Type B pancreatic cell (in vitro differentiated cells): ENCODE data around the gene ZFAND2B. TPM values are rescaled to one million over a fixed set of nuclear protein-coding genes. Genes with fewer than 3 reads are reported as not detected.
"Not testable (repeated sequence)": the region's sequence is repeated elsewhere in the genome, so short reads cannot be mapped to it uniquely, and the experiment has no call there.

ENCODE experiments used
- DNase-seq: peaks from one replicate; pipeline ENCODE4 v3.0.0; 2021; ENCODE audit warnings: mixed read lengths; ENCODE audit not compliant: unreplicated experiment; ENCODE audit errors: extremely low spot score
- H3K27ac Mint-ChIP-seq: 2 replicates; pipeline ENCODE4 v1.8.0; 2021; ENCODE audit warnings: mild to moderate bottlenecking, mixed read lengths
- H3K27me3 Mint-ChIP-seq: 2 replicates; pipeline ENCODE4 v1.8.0; 2021; ENCODE audit warnings: mixed read lengths
- H3K36me3 Mint-ChIP-seq: 2 replicates; pipeline ENCODE4 v1.8.0; 2021; ENCODE audit warnings: mixed read lengths
- H3K4me1 Mint-ChIP-seq: one replicate; pipeline ENCODE4 v1.8.0; 2021; ENCODE audit warnings: mixed read lengths; ENCODE audit not compliant: unreplicated experiment
- H3K4me3 Mint-ChIP-seq: 2 replicates; pipeline ENCODE4 v1.8.0; 2021; ENCODE audit warnings: mild to moderate bottlenecking, mixed read lengths
- H3K9me3 Mint-ChIP-seq: 2 replicates; pipeline ENCODE4 v1.8.0; 2021; ENCODE audit warnings: mixed read lengths
- total RNA-seq: library from RNA; stranded (reverse); gene quantifications from 2 replicates; pipeline ENCODE4 v1.2.1, GENCODE V29; 2021; ENCODE audit warnings: low replicate concordance
- TF ChIP-seq, protein P1 (sequence below): fragments of 200-600 bp; sonication (generic); conservative IDR thresholded peaks from 2 replicates; pipeline ENCODE4 v1.5.0; 2021; ENCODE audit warnings: antibody characterized with exemption, mild to moderate bottlenecking

ZFAND2B gene
- total RNA-seq, 1 donor from 2014 or later, result 25.9 TPM

DNA sequence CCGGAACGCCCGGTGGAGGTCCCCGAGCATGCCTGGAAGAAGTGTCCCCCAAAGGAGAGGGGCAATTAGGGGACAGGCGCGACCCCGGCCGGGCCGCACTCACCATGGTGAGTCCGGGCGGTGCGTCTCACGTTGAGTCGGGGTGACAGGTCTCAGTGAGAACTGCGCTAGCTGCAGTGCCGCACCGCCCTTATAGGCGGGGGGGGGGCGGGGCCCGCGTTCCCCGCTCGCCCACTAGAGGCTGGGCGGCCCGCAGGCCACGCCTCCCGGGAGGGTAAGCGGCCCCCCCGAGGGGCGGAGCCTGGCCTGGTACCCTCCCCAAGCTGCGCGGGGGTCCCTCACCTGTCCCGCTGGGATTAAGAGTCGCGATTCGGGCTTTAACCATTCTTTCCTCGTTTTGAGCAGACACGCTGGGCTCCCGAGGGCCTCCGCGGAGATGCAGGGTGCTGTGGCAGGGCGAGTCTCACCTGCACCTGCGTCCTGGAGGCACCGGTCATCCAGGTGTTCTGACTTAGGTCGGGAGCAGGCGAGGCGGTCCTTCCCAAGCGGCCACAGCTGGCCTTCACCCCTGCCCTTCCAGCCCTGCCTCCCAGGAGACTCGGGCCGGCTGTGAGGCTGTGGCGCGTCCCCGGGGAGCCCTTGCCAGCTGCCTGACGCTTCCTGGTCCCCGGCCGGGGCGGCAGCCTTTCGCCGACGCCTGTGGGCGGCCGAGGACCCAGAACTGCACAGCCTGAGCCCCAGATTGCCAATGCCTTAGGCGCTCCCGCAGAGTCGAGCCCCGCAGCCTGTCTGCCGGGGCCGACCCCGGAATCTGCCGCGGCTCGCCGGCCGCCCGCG is 47.4 kb downstream of the ZFAND2B start, which contains the start of gene TUBA4A:
TSS of gene TUBA4A (minus strand) at position 166 of the 837 bp plus-strand sequence. CDS start at position 106, 60 bp downstream.
- no peaks in the 10 kb centered on the region for H3K36me3 Mint-ChIP-seq
- TF ChIP-seq, protein P1, sequence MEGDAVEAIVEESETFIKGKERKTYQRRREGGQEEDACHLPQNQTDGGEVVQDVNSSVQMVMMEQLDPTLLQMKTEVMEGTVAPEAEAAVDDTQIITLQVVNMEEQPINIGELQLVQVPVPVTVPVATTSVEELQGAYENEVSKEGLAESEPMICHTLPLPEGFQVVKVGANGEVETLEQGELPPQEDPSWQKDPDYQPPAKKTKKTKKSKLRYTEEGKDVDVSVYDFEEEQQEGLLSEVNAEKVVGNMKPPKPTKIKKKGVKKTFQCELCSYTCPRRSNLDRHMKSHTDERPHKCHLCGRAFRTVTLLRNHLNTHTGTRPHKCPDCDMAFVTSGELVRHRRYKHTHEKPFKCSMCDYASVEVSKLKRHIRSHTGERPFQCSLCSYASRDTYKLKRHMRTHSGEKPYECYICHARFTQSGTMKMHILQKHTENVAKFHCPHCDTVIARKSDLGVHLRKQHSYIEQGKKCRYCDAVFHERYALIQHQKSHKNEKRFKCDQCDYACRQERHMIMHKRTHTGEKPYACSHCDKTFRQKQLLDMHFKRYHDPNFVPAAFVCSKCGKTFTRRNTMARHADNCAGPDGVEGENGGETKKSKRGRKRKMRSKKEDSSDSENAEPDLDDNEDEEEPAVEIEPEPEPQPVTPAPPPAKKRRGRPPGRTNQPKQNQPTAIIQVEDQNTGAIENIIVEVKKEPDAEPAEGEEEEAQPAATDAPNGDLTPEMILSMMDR, result no peak
- no peak for DNase-seq
- peak within 1 kb of the TSS; percentile 84 for H3K4me3 Mint-ChIP-seq
- peaks cover 9% of the 10 kb centered on the region for H3K4me1 Mint-ChIP-seq
- no peaks in the 10 kb centered on the region for H3K9me3 Mint-ChIP-seq
- peak within 1 kb of the TSS; percentile 64 for H3K27ac Mint-ChIP-seq
- H3K27me3 Mint-ChIP-seq, result peaks cover 61% of the 10 kb centered on the region

GRCh38 chr2:219254590-219255201 is 48.1 kb downstream of the ZFAND2B start:
- TF ChIP-seq, protein P1, result no peak
- Mint-ChIP-seq H3K4me3 (peak overlapping the region; percentile 64), H3K36me3 (no peaks in the 10 kb centered on the region), H3K4me1 (peaks cover 2% of the 10 kb centered on the region), H3K9me3 (no peaks in the 10 kb centered on the region), H3K27me3 (peaks cover 66% of the 10 kb centered on the region), H3K27ac (peak overlapping the region; percentile 25)
- no peak for DNase-seq

DNA sequence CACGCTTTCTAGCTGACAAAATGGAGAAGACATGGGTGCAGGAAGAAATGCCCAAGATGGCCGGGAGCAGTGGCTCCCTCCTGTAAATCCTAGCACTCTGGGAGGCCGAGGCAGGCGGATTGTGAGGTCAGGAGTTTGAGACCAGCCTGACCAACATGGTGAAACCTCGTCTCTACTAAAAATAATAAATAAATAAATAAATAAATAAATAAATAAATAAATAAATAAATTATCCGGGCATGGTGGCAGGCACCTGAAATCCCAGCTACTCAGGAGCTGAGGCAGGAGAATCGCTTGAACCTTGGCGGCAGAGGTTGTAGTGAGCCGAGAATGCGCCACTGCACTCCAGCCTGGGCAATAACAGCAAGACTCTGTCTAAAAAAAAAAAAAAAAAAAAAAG is 52.4 kb downstream of the ZFAND2B start:
- not testable (repeated sequence) for DNase-seq, H3K36me3 Mint-ChIP-seq, H3K4me3 Mint-ChIP-seq, H3K9me3 Mint-ChIP-seq, H3K27ac Mint-ChIP-seq, H3K4me1 Mint-ChIP-seq
- peaks cover 70% of the 10 kb centered on the region for H3K27me3 Mint-ChIP-seq

Other genes starting within 250 kb of the ZFAND2B start
- 5.9 and 10.0 TPM in 2 replicates for gene CDK5R2, start 247.1 kb upstream of the ZFAND2B start, total RNA-seq
- 12.5 and 51.1 TPM in 2 replicates for gene FEV, start 221.6 kb upstream of the ZFAND2B start, total RNA-seq
- gene CRYBA2, start 213.4 kb upstream of the ZFAND2B start, total RNA-seq, result 77.3 and 179 TPM in 2 replicates
- gene CFAP65, start 165.3 kb upstream of the ZFAND2B start, total RNA-seq, result 0.29 and 2.1 TPM in 2 replicates
- gene IHH, start 145.9 kb upstream of the ZFAND2B start, total RNA-seq, result 10.8 and 13.8 TPM in 2 replicates
- 17.9 and 19.6 TPM in 2 replicates for gene NHEJ1, start 46.0 kb upstream of the ZFAND2B start, total RNA-seq
- 5.5 and 6.1 TPM in 2 replicates for gene SLC23A3, start 36.8 kb upstream of the ZFAND2B start, total RNA-seq
- gene CNPPD1, start 29.9 kb upstream of the ZFAND2B start, total RNA-seq, result 37.8 and 54.0 TPM in 2 replicates
- 86.2 and 88.7 TPM in 2 replicates for gene RETREG2, start 28.5 kb upstream of the ZFAND2B start, total RNA-seq
- 40.4 and 70.7 TPM in 2 replicates for gene ABCB6, start 12.2 kb downstream of the ZFAND2B start, total RNA-seq
- 46.4 and 52.9 TPM in 2 replicates for gene ATG9A, start 22.9 kb downstream of the ZFAND2B start, total RNA-seq
- 58.7 and 58.8 TPM in 2 replicates for gene ANKZF1, start 23.0 kb downstream of the ZFAND2B start, total RNA-seq
- gene GLB1L, start 38.7 kb downstream of the ZFAND2B start, total RNA-seq, result 4.4 and 16.1 TPM in 2 replicates
- 34.2 and 37.5 TPM in 2 replicates for gene STK16, start 38.7 kb downstream of the ZFAND2B start, total RNA-seq
- not detected in 2 replicates for gene TUBA4B, start 46.5 kb downstream of the ZFAND2B start, total RNA-seq
- gene TUBA4A, start 47.1 kb downstream of the ZFAND2B start, total RNA-seq, result 25.4 and 81.1 TPM in 2 replicates
- gene DNAJB2, start 72.6 kb downstream of the ZFAND2B start, total RNA-seq, result 68.5 and 109 TPM in 2 replicates
- gene PTPRN, start 102.6 kb downstream of the ZFAND2B start, total RNA-seq, result 17.5 and 35.6 TPM in 2 replicates
- gene RESP18, start 126.0 kb downstream of the ZFAND2B start, total RNA-seq, result not detected in 2 replicates
- gene DNPEP, start 181.1 kb downstream of the ZFAND2B start, total RNA-seq, result 54.1 and 56.1 TPM in 2 replicates
- 1.4 and 9.3 TPM in 2 replicates for gene DES, start 211.6 kb downstream of the ZFAND2B start, total RNA-seq
- gene SPEG, start 228.1 kb downstream of the ZFAND2B start, total RNA-seq, result 11.5 and 49.4 TPM in 2 replicates